Measurements from ENCODE around the gene RNF44.
"Not testable (repeated sequence)": the region's sequence is repeated elsewhere in the genome, so short reads cannot be mapped to it uniquely, and the experiment has no call there.

Gene RNF44

DNA sequence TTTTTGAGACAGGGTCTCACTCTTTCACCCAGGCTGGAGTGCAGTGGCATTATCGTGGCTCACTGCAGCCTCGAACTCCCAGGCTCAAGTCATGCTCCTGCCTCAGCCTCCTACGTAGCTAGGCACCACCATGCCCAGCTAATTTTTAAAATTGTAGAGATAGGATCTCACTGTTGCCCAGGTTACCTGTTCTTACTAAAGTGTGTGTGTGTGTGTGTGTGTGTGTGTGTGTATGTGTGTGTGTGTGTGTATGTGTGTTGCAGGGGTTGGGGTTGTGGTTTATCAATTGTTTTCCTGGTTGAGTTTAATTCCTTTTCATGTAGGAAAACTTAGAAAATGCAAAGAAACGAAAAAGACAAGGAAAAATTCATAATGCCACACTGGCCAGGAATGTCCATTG, 21.8 kb downstream of the RNF44 start:
- DNase-seq = no peak

DNA sequence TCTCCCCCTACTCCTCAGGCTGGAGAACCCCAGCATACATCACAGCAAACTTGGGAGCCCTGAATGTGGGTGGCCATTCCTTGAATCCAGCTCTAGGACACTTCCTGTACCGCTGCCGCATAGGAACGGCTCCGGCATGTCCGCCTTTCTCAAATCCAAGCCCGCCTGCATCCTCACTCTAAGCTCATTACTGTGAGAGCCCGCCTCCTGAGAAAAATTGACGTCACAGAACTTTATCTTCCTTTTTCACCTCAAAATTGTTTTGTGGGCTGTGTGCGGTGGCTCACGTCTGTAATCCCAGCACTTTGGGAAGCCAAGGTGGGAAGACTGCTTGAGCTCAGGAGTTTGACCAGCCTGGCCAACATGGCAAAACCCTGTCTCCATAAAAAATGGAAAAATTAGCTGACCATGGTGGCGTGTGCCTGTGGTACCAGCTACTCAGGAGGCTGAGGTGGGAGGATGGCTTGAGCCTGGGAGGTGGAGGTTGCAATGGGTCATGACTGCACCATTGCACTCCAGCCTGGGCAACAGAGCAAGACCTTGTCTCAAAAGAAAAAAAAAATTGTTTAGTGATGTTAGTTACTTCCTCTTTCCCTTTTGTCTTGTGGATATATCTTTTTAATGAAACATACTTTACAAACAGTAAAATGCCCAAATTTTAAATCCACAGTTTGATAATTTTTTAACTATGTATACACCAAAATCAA, 22.8 kb downstream of the RNF44 start:
- DNase-seq = no peak

DNA sequence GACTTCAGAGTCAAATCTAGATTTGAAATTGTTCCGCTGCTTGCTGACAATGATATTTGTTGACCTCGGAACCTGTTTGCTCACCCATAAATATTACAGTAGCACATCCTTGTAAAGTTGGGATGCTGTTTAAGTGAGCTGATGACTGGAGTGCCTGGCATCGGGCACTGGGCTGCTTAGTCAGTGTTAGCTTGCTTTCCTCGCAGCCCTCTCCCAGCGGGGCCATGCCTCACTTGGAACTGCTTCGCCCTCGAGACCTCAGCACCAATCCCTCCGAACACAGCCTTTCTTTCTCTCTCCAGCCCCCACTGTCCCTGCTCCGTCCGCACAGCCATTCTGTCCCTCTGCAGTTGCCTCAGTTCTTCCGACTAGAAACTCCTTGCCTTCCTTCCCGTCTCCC, 23.4 kb downstream of the RNF44 start:
- no peak for DNase-seq

DNA sequence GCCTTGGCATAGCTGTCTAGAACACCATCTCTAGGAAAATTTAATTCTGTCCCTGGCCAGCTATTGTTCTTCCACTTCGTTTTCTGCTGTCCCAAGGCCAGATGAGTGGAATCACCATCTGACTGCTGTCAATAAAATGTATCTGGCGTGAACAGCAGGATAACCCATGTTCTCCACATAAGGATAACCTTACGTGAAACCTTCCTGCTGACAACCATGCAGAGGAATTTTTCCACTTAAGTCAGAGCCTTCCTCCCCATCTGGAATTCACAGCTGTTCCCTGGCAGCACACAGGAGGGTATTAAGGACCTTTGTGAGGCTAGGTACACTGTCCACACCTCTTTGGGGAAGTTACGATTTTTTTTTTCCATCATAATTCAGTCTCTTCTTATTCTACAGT, 28.6 kb downstream of the RNF44 start:
- DNase-seq = no peak

DNA sequence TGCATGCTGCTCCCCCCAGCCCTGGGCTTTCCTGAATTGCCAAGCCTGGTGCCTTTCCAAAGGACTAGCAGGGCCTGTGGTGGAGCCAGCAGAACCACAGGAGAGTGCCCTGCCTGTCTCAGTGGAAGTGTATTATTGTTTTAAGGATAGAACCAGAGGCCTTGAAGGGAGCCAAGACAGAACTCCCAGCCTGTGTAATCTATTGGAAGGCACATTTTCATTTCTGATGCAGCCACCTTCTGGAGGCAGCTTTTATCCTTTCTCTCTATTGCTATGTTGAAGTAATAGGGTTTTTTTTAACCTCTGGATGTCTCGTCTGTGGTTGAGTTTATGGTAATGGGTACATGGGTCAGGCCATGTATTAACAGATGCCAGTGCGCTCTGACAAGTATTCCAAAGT, 29.3 kb downstream of the RNF44 start:
- no peak for DNase-seq

DNA sequence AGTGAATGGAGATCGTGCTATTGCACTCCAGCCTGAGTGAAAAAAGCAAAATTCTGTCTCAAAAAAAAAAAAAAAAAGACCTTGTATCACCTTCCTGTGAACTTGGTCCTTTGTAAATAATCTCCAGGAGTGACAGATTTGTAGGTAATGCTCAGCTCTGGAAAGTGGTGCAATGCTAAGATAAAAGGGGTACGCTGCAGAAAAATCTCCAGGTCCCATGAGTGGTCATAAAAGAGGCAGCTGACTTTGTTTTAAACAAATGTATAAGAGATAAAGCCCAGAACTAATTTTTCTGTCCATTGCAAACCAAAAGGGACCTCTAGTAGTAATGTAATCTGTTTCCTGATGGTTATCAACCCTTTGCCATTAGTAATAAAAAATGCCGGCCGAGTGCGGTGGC, 33.7 kb downstream of the RNF44 start:
- no peak for DNase-seq

DNA sequence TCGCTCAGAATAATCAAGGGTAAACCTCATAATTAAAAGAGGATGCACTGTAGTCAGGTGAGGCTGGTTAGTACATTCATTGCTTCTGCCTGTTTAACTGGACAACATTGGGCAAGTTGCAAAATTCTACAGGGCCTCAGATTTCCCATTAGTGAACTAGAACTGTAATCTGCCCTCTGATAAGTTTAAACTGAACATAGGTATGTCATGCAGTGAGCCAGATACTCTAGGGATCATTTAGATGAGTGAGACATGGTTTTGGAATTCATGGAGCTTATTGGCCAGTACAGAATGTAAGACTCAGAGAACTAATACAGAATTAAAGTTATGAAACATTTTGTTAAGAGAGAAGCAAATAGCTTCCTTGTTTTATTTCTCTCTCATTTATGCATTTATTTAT, 35.9 kb downstream of the RNF44 start:
- DNase-seq = no peak

DNA sequence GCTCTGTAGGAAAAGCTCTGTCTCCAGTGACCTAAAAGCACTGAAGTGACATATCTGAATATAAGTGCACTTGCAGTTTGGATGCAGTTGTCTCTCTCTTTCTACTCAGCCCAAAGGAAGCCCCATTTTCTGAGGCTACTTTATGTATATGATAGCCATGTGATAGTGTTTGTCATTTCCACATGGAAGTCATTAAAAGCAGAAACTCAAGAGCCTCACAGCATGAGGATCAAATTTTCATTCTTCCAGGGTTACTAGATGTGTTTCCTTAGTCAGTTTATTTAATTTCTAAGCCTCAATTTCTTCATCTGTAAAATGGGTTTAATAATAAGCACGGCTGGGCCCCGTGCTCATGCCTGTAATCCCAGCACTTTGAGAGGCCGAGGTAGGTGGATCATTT, 36.7 kb downstream of the RNF44 start:
- DNase-seq = no peak

DNA sequence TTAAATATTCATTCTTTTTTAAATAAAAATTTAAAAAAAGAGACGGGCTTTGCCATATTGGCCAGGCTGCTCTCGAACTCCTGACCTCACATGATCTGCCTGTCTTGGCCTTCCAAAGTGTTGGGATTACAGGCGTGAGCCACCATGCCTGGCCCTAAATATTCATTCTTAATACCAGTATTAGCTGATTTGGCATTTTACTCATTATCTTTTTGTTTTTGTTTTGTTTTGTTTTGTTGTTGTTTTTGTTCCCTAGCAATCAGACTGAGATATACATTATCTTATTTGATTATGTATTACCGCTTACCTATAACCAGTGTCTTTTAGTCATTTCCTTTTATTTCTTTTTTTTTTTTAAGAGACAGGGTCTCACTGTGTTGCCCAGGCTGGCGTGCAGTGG, 37.9 kb downstream of the RNF44 start:
- no peak for DNase-seq

DNA sequence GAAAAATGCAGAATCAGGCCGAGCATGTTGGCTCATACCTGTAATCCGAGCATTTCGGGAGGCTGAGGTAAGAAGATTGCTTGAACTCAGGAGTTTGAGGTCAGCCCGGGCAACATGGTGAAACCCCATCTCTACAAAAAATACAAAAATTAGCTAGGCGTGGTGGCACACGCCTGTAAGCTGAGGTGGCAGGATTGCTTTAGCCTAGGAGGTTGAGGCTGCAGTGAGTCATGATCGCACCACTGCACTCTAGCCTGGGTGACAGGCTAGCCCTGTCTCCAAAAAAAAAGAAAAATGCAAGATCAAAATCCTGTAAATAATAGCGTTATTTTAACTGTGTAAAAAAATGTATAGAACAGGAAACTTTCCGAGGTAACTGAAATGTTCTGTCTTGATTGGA, 39.4 kb downstream of the RNF44 start:
- no peak for DNase-seq

DNA sequence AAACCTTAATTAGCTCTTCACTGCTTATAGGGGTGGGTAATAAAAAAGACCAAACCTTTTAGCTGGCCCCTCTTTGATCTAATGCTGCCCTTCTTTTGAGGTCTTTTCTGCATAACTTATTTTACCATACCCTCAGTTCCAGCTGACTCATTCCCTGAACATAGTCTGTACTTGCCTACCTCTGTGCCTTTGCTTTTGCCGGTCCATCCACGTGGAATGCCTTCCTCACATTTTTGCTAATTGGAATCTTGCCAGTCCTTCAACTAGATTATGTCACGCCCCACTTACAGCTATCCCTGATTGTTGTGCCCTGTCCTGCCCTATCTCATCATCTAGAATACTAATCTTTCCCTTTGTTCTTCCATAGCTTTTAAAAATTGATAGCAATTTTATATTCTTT, 44.8 kb downstream of the RNF44 start:
- DNase-seq = no peak

DNA sequence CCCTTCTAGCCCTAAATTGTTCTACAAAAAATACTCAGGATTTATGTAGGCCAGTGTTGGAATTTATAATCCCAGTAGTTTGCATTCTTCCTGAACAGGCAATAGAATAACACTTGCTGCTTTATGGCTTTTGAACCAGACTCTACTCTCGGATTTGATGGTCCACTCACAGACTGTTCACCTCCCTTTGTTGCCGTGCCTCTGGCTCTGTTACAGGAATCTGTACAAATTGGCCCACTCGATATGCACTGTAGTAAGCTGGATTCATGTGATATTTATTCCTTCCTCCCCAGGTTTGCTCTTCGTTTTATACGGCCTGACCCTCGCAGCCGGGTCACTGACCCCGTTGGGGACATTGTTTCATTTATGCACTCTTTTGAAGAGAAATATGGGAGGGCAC, 45.3 kb downstream of the RNF44 start:
- DNase-seq = no peak

DNA sequence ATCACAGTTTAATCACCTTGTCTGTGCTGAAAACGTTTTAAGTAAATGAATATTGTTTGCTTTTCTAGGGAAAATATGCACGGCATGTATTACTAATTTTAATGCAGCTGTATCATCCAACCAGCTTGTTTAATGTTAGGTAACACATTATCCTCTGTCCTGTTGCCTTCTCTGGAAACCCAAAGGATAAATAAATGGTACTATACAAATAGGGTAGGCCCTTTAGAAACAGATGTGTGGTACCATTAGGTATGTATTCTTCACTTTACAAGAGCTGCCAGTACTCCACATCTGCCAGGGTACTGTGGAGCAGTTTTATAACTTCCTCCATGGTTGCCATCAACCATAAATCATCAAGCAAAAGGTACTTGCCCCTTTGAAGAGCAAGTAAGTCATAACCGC, 46.1 kb downstream of the RNF44 start:
- DNase-seq = no peak

DNA sequence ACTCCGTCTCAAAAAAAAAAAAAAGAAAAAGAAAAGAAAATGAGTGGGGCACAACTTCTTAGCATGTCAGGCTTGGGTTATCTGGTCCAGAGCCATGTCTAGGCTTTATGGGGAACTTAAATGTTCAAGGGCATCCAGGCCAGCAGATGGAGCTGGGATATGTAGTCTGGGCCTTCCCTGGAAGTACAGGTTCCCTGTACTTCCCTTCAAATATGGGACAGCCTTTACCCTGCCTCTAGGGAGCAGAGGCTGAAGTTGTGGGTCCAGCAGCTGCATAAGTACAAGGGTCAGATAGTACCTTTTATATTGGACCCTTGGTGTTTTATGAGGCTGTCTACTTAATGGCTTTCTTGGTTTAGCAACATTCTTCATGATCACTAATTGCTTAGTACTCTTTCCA, 46.9 kb downstream of the RNF44 start:
- DNase-seq = no peak

DNA sequence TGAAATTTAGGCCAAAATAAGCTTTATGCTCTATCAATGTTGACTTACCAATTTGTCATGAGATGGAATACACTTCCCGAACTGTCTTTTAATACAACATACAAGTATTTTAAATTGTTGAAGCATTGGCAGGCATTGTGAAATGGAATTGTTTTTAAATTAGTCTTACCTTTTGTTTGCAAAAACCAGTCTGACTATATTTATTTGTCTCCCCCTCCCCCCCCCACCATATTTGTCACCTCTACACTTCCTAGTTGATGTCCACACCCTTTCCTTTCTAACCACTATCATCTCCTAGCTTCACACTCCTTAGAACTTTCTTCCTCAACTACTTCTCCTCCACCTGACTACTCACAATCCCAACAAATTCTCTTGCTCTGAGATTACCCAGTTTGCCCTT, 48.1 kb downstream of the RNF44 start:
- DNase-seq = no peak

DNA sequence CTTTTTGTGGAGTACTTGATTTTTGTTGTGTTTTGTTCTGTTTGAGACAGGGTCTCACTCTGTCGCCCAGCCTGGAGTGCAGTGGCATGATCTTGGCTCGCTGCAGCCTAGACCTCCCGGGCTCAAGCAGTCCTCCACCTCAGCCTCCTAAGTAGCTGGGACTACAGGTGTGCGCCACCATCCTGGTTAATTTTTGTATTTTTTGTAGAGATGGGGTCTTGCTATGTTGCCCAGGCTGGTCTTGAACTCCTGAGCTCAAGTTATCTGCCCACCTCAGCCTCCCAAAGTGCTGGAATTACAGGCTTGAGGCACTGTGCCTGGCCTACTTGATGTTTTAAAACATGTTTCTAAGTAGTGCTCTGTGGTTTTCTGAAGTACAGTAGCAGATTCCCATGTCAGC, 50.0 kb downstream of the RNF44 start:
- DNase-seq = not testable (repeated sequence)

DNA sequence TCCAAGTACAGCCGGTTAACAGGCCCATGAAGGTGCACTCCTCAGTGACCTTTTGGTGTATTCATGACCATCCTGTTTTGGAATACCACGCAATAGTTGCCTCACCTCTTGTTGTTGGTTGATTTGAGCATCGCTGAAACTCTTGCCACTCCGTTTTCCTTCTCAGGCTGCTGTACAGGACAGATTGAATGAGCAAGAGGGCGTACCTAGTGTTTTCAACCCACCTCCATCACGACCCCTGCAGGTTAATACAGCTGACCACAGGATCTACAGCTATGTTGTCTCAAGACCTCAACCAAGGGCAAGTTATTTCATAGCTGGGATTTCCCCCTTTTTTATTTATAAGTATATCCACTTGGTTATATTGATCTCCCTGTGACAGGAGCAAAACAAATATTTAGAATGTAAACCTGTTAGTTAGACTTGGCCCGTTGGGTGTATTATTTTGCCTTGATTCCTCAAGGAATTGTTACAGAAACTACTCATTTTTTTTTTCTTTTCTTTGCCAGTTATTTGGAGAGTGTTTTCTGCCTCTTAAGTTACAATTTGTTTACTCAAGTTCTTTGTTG, 50.9 kb downstream of the RNF44 start:
- no peak for DNase-seq

DNA sequence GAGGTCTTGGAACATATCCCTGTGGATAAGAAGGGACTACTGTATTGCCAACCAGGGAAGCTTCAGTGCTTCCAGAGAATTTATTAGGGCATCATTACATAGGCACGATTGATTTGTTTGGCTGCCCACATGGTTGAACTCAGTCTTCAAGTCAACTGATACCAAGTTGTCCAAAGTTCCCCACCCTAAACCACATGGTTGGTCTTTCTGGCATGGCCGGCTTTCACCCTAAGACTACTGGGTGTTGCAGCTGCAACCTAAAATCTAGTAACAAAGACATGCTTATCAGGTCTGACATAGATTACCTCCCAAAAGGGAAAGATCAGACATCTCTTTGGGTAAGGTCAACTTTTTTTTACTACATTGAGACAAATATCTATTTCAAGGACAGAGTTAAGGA, 52.0 kb downstream of the RNF44 start:
- DNase-seq = no peak

DNA sequence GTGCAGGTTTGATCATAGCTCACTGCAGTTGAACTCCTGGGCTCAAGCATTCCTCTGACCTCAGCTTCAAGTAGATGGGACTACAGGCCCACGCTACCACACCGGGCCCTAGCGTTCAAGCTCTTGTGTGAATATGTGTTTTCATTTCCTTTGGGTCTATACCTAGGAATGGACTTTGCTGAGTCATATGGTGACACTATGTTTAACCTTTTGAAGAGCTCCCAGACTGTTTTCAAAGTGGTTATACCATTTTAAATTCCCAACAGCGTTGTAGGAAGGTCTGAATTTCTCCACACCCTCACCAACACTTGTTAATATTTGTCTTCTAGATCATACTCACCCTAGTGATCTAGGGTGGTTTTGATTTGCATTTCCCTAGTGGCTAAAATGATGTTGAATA, 55.5 kb downstream of the RNF44 start:
- DNase-seq = no peak

Data from stimulated activated naive CD4-positive, alpha-beta T cell treated with Interleukin-2 at 50 U/mL for 16 hours (primary cell).